HepG2 (cell line): ENCODE results near the gene DUS1L. TPM values are rescaled to one million over a fixed set of nuclear protein-coding genes. Genes with fewer than 3 reads are reported as not detected.

Source experiments
- GABPA ChIP-seq, 2 experiments: IDR thresholded peaks; 2 replicates each; pipeline ENCODE4 v1.6.1; 2011 to 2016; ENCODE audit warnings: low read depth in 2 of 2, low read length in 1 of 2, missing biosample characterization in 1 of 2, missing genetic modification characterization in 1 of 2
- GABPB1 ChIP-seq: IDR thresholded peaks from 2 replicates; pipeline ENCODE4 v1.6.1; 2016; ENCODE audit warnings: mild to moderate bottlenecking, missing genetic modification reagents, moderate library complexity, missing compliant biosample characterization
- KDM2A ChIP-seq: sonication (generic); formaldehyde crosslinking; IDR thresholded peaks from 2 replicates; pipeline ENCODE4 v1.4.0; 2020; ENCODE audit warnings: low read depth, missing genetic modification reagents, borderline replicate concordance
- NR0B2 ChIP-seq: sonication (generic); formaldehyde crosslinking; IDR thresholded peaks from 2 replicates; pipeline ENCODE4 v1.4.0; 2020; ENCODE audit warnings: mild to moderate bottlenecking, missing genetic modification reagents
- REPIN1 ChIP-seq: sonication (generic); formaldehyde crosslinking; IDR thresholded peaks from 2 replicates; pipeline ENCODE4 v1.8.0; 2022; ENCODE audit warnings: missing genetic modification reagents, low read depth, mild to moderate bottlenecking, borderline replicate concordance
- SMARCC2 ChIP-seq: fragments of 450-650 bp; IDR thresholded peaks from 2 replicates; pipeline ENCODE4 v1.6.1; 2017; ENCODE audit warnings: antibody characterized with exemption, mild to moderate bottlenecking
- TFDP2 ChIP-seq: sonication (generic); formaldehyde crosslinking; IDR thresholded peaks from 2 replicates; pipeline ENCODE4 v1.4.0; 2020; ENCODE audit warnings: missing genetic modification reagents
- ZNF253 ChIP-seq: sonication (generic); formaldehyde crosslinking; IDR thresholded peaks from 2 replicates; pipeline ENCODE4 v1.8.0; 2022; ENCODE audit warnings: mild to moderate bottlenecking, missing genetic modification reagents, borderline replicate concordance
- ZNF382 ChIP-seq: sonication (generic); formaldehyde crosslinking; IDR thresholded peaks from 2 replicates; pipeline ENCODE4 v1.5.0; 2020; ENCODE audit warnings: missing genetic modification reagents, mild to moderate bottlenecking, borderline replicate concordance
- ZNF512B ChIP-seq: sonication (generic); formaldehyde crosslinking; IDR thresholded peaks from 2 replicates; pipeline ENCODE4 v1.5.1; 2020; ENCODE audit warnings: missing genetic modification reagents, mild to moderate bottlenecking, borderline replicate concordance
- ZNF691 ChIP-seq: sonication (generic); formaldehyde crosslinking; IDR thresholded peaks from 2 replicates; pipeline ENCODE4 v1.4.0; 2020; ENCODE audit warnings: missing genetic modification reagents, low read depth, mild to moderate bottlenecking, borderline replicate concordance
- ZNF761 ChIP-seq: sonication (generic); formaldehyde crosslinking; conservative IDR thresholded peaks from 2 replicates; pipeline ENCODE4 v1.4.0; 2020; ENCODE audit warnings: mild to moderate bottlenecking, missing genetic modification reagents
- polyA plus RNA-seq, 8 experiments: library from polyadenylated mRNA; depleted of rRNA in 3 of 8; stranded (reverse) in 7 of 8; unstranded in 1 of 8; fragments of >200 nt; fragmentation: Illumina TruSeq in 4 of 8; extraction: Trizol in 4 of 8; gene quantifications; 2 replicates each; pipeline versions ENCODE4 v1.2.1 to v1.2.3, GENCODE V29; 2011 to 2016; ENCODE audit warnings: low read depth in 4 of 8, missing spikeins in 1 of 8, mixed read lengths in 1 of 8; ENCODE audit not compliant: insufficient read depth in 1 of 8
- total RNA-seq, 5 experiments: library from RNA; depleted of rRNA; stranded (reverse); fragments of >200 nt; fragmentation: Illumina TruSeq; extraction: Trizol; gene quantifications; 2 replicates each; pipeline ENCODE4 v1.2.3, GENCODE V29; 2016; ENCODE audit warnings: low read depth in 1 of 5
- TF ChIP-seq, protein P1 (sequence below): sonication (generic); formaldehyde crosslinking; IDR thresholded peaks from 2 replicates; pipeline ENCODE4 v1.5.1; 2020; ENCODE audit warnings: mild to moderate bottlenecking, missing genetic modification reagents, moderate library complexity
- TF ChIP-seq, protein P2 (sequence below): sonication (generic); formaldehyde crosslinking; IDR thresholded peaks from 2 replicates; pipeline ENCODE4 v1.5.1; 2020; ENCODE audit warnings: mild to moderate bottlenecking, missing genetic modification reagents, borderline replicate concordance

Gene DUS1L
- total and polyA plus RNA-seq, 2 of the 13 experiments (the other 11 are each of a cell fraction or from before 2014, with no cell fraction given) = 81.0 to 109 TPM

GRCh38 chr17:82064433-82065192 lies 991 bp downstream of the DUS1L start (continued):
- TF ChIP-seq NR0B2 (no peak), ZNF382 (CRISPR knock-in tag) (no peak), REPIN1 (CRISPR knock-in tag) (0 out of 2 replicates have a peak, but pooled peaks have one; percentile 22), ZNF691 (0 out of 2 replicates have a peak, but pooled peaks have one; percentile 19), KDM2A (CRISPR knock-in tag) (no peak), GABPB1 (CRISPR knock-in tag) (peak; percentile 81), ZNF761 (0 out of 2 replicates have a peak, but pooled peaks have one; percentile 64), TFDP2 (CRISPR knock-in tag) (0 out of 2 replicates have a peak, but pooled peaks have one; percentile 11), GABPA (IDR thresholded peaks at IDR 0.05; ENCODE audit: low read depth, low read length) (no peak), GABPA (CRISPR knock-in tag; IDR thresholded peaks at IDR 0.05; ENCODE audit: low read depth) (peak; percentile 69), SMARCC2 (no peak), ZNF253 (CRISPR knock-in tag) (no peak), ZNF512B (no peak)
- TF ChIP-seq, protein P1, sequence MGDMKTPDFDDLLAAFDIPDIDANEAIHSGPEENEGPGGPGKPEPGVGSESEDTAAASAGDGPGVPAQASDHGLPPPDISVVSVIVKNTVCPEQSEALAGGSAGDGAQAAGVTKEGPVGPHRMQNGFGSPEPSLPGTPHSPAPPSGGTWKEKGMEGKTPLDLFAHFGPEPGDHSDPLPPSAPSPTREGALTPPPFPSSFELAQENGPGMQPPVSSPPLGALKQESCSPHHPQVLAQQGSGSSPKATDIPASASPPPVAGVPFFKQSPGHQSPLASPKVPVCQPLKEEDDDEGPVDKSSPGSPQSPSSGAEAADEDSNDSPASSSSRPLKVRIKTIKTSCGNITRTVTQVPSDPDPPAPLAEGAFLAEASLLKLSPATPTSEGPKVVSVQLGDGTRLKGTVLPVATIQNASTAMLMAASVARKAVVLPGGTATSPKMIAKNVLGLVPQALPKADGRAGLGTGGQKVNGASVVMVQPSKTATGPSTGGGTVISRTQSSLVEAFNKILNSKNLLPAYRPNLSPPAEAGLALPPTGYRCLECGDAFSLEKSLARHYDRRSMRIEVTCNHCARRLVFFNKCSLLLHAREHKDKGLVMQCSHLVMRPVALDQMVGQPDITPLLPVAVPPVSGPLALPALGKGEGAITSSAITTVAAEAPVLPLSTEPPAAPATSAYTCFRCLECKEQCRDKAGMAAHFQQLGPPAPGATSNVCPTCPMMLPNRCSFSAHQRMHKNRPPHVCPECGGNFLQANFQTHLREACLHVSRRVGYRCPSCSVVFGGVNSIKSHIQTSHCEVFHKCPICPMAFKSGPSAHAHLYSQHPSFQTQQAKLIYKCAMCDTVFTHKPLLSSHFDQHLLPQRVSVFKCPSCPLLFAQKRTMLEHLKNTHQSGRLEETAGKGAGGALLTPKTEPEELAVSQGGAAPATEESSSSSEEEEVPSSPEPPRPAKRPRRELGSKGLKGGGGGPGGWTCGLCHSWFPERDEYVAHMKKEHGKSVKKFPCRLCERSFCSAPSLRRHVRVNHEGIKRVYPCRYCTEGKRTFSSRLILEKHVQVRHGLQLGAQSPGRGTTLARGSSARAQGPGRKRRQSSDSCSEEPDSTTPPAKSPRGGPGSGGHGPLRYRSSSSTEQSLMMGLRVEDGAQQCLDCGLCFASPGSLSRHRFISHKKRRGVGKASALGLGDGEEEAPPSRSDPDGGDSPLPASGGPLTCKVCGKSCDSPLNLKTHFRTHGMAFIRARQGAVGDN (CRISPR knock-in tag) = peak; percentile 96
- TF ChIP-seq, protein P2, sequence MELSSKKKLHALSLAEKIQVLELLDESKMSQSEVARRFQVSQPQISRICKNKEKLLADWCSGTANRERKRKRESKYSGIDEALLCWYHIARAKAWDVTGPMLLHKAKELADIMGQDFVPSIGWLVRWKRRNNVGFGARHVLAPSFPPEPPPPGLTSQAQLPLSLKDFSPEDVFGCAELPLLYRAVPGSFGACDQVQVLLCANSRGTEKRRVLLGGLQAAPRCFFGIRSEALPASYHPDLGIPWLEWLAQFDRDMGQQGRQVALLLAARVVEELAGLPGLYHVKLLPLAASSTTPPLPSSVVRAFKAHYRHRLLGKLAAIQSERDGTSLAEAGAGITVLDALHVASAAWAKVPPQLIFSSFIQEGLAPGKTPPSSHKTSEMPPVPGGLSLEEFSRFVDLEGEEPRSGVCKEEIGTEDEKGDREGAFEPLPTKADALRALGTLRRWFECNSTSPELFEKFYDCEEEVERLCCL = no peak
